GDM1 (cell line): ENCODE measurements around the gene RAPSN.

ENCODE experiments used
- DNase-seq: peaks from one replicate; lab custom pipeline; 2025; lab: John Stamatoyannopoulos, UW

RAPSN gene

DNA sequence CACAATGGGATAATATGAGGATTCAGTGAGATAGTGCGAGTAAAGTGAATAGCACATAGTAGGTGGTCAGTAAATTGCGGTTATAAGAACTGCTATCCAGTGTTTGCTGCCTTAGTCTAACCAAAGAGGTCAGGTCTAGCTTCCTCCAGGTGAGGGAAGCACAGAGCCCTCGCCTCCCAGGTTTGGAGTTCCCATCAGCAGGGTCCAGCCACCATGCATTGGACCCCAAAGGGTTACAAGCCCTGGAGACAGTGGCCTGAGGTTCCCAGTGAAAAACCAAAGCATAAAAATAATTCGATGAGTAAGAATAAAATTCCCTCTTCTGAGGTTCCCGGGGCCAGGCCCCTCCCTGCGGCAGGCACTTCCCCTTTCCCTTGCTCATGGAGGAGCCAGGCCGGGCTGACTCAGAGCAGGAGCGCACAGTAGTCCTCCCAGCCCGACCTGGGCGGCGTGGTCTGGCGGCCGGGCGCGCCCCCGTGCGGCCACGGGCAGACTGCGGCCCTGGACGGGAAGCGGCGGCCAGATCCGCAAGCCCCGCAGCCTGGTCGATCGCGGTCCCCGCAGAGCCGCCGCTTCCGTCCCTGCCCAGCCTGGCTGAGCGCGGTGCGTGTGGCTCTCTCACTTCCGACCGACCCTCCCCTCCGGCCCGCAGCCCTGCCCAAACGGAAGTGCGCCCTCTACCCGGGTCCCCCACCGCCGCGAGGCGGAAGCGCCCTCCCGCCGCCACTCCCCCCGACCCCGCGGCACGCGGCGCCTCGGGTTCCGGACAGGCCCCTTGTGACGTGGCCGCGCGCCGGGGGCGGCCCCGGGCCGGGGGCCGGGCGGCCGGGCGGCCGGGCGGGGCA, 41.0 kb downstream of the RAPSN start, which contains the start of gene SLC39A13:
Gene SLC39A13 (plus strand): TSS at position 845 of the 845 bp plus-strand sequence. CDS start 1,505 bp downstream, outside the sequence.
- DNase-seq, result peak; percentile 97

DNA sequence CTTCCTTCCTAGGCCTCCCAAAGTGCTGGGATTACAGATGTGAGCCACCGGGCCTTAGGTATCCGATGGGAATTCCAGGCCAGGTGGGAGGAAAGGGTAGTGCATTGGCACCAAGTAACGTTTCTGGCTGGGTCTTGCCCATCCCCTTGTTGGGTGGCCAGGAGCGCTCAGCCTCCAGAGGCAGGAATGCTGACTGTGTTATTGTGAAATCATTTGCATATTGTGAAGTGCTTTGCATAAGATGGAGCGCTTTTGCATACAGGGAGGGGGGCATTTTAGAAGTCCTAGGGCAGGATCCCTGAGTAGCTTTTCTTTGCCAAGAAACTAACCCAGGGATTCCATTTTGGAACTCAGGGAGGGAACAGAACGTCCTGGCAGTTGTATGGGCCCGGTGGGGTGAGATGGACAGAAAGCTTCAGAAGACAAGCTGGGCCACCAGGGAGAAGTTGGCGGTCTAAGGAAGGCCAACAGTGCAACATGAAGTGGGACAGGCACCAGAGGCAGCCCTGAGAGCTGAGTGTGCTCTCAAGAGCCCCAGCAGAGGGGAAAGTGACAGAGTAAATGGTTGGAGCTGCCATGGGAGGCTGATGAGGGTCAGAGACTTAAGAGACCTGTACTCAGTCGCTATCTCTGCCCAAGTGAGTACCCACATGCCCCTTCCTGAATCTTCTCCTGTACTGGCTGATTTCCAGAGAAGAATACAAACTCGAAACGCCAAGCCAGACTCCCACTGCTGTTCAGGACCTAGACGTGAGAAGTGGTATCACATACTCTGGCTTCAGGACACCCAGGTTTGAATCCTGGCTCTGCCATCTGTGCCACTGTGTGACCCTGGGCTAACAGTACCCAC, 41.8 kb downstream of the RAPSN start:
- no peak for DNase-seq

DNA sequence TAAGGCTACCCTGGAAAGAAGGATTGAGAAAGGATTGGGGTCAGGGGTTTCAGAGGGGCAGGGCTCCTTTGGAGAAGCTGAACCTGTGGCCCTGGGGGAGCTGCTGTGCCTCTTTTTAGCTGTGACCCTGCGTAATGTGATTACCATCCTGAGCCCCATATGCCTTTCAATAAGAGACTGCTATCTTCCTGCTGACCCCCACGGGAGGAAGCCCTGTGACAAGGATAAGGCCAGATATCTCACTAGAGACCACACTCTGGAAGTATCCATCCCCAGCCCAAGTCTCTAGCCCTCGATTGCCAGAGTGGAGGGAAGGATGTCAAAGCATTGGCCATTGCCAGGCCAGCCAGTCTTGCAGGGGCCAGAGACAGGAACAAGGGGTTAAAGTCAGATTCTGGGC, 45.4 kb downstream of the RAPSN start:
- DNase-seq, result no peak

DNA sequence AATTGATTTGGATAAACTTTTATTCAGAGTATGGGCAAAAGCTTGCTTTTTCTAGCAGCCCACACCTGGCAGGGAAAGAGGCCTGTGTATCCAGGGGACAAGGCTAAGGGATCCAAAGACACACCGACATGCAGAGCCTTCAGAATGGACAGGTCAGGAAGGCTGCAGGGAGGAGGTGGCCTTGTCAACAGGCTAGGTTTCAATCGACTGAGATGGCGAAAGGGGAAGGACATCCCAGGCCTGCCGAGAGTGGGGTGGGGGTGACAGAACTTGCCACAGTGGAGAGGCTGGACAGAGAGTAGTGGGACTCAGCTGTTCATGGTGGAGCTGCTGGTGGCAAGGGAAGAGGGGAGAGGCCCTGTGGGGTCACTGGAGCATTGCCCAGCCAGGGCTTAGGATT, 45.8 kb downstream of the RAPSN start:
- no peak for DNase-seq

DNA sequence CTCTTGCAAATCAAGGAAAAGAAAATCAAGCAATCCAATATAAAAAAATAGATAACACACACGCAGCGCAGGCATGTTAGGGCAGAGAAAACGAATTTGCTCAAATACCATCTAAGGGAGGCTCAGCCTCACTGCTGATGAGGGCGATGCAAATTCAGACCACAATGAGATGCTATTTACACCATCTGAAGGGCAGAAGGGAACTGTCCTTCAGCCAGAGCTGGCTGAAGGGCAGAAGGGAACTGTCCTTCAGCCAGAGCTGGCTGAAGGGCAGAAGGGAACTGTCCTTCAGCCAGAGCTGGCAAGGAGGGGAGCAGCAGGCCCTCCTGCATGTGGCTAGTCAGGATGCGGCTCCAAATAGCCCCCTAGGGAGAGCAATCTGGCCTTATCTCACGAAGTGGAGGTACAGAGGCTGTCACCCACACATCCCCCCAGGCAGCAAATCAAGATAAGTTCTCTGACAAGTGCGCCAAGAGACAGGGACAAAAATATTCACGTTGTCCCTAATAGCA, 48.1 kb downstream of the RAPSN start:
- DNase-seq, result no peak

DNA sequence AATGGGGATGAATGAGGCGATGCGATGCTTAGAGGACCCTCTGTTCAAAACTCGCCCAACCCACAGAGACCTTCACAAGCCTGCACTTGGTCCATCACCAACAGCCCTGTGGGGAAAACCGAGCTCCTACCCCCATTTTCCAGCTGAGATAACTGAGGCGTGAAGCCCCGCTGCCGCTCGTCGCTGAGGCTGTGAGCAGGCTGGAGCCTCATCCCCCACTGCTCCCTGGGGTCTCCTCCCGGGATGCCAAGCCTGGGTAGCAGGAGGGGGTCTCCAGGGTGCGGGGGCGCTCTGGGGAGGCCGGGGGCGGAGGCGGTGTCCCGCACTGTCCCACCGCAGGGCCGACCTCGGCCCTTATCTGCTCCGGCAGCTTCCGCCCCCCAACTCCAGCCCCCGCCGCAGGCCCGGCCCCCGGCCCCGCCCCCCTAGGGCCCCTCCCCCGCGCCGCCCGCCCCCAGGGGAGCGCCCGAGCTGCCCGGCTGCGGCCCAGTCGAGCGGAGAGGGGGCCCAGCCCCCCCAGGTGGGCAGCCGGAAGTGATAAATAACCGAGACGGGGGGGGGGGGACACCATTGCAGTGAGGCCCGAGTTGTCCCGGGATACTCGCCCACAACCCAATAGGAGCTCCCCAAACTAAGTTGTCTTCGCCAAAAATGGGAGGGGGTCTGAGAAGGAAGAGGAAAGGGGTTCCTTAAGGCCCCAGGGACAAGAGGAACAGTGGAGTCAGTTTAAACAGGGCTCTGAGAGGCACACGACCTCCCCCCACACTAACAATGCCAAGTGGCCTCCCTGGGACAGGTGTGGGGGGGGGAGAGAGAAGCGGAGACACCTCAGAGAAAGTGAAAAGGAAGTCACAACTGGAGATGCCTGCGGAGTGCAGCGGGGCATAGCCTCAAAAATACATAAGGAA, 48.8 kb downstream of the RAPSN start:
- DNase-seq, result peak; percentile 59

DNA sequence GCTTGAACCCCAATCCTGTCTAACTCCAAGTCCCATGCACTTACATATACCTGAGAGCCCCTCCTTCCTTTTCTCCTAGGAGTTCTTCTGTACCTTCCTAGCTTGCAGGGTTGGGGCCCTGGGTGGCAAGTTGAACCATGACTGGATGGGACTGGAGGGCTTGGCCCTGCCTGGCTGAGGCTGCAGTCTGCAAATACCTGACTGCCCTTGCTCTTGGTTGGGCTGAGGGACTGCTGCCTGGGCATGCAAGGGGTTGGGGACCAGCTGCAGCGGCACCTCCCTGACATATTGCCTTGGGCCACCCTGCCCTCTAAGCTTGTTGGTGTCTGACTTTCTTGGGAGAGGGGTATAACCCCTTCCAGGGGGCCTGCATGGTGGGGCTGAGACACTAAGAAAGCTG, 50.4 kb downstream of the RAPSN start:
- DNase-seq, result no peak

DNA sequence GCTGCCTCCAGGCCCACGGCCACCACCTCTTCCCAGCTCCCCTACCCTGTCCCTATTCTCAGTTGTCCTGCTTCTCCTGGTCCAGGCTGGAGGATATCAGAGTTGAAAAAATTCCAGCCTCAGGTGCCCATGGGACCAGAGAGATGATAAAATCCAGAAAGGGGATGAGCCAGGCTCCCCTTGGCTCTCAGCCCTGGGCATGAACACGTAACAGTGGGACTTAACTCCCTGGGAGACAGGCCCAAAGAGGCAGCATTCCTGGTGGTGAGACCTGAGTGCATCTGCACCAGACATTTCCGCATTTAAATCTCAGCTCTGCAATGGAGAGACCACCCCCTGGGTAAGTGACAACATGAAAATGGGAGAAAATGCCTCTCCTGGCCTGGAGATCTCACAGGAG, 50.9 kb downstream of the RAPSN start:
- no peak for DNase-seq

DNA sequence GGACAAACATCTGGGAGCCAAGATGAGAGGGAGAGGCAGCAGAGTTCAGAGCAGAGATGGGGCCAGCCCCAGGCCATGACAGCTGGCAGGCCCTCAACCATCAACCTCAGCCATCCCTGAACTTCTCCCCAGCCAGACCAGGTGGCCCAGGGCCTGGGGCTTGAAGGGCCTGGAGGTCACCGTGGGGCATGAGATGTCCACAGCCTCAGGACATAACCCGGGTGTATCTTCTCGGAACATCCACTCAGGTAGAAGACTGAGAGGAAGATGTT, 53.0 kb downstream of the RAPSN start:
- no peak for DNase-seq

DNA sequence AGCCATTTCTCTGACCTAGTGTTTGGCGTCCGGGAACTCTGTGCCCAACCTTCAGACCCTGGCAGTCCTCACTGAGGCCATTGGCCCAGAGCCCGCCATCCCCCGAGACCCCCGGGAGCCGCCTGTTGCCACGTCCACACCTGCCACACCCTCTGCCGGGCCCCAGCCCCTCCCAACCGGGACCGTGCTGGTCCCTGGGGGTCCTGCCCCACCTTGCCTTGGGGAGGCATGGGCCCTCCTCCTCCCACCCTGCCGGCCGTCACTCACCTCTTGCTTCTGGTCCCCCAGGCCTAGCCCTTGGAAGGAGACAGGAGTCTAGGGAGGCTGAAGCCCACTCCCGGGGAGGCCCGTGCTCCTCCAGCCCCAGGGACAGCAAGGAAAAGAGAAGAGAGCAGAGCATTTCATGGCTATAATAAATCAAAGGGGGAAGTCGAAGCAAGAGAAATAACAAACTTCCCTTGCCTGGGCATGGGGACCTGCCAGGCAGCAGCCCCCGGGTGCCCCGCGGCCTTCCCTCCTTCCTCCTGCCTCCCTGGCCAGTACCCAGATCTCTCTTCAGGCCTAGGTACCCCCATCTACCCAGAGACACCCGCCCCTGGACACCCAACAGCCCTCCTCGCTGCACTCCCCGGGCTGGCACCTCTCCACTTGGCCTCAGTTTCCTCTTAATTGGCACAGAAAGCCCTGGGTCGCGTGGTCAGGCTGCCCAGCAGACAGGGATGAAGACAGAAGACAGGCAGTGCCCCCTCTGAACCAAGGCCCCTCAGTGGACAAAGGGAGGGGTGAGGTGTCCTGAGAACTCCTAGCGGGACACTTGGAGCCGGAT, 53.5 kb downstream of the RAPSN start:
- DNase-seq, result peak; percentile 32

DNA sequence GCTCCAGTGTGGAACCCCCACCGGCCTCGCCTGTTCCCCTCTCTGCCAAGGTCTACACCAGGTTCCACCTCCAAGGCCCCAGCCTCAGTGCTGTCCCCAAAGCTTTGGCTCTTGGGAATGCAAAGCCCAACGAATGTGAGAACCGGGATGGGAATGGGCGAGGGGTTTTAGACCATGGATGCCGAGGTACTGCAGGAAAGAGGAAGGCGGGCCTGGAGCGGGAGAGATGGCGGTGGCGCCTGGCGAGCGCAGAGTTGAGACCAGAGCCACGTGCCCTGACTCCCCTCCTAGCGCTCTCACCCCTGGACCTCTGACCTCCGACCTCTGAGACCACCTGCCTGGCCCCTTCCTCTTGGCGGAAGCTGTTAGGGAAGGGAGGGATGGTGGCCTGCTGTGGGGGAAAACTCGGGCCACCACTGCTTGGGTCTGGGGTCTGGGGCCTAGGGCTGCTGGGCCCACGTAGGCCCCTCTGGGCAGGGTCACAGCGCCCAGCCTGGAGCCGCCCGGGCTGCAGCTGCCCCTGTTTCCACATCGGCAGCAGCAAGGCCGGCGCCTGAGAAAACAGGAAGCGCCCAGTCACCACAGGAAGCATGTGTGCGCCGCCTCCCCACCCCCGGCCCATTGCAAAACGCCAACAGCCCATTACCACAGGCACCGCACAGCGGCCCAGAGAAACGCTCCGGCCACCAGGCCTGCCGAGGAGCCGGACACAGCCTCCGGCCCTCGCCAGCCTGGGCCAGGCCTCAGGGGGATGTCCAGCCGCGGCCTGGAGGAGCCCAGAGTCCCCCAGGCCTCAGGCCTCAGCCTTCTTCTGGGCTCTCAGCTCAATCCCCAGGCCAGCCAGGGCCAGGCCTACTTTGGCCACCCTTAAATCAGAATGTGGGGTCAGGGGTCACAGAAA, 54.4 kb downstream of the RAPSN start:
- DNase-seq, result peak; percentile 83

DNA sequence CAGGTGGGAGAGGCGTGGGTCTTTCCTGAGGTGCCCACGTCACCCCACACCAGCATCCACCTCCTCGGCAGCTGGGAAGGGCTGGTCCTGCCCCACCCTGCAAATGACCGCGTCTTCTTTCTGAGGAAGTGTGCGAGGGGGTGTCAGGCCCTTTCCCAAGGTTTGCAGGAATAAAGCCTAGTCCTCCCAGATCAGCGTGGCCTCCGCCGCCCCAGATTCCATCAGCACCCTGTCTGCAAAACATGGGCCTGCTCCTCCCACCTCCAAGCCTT, 55.0 kb downstream of the RAPSN start:
- DNase-seq, result no peak

DNA sequence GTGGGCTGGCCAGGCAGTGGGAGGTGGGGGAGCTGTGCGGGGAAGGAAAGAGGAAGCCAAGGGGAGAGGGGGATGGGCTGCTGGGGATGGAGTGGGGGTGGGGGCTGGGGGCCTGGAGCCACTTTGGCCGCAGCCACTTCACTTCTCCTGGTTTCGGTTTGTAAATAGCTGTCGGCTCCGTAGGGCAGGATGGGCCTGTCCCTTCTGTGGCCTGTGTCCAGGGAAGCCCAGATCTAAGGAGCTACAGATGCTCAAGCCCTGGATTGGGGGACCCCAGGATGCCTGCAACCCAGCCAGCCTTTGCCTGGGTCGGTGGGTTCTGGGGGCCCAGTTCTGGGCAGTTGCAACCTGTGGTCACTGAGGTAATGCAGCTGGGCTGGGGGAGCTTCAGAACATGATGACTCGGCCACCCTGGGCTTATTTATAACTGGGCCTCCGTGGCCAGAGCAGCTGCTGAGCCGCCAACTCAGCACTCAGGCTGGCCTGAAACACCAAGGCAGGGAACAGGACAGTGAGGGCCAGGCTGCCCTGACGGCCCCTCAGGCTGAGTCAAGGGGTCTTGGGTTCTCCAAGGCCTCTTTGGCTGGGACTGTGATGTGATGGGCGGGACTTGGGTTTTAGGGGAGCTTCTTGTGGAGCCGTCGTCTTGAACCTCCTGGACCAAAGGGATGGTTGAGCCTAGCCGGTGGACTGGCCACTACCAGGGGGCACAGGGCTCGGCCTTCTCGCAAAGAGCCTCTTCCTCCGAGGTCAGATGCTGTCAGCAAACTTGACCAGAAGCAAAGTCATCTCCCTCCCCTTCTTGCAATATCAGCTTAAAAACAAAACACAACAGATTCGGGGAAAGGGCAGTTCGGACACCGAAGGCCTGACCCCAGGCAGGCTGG, 55.5 kb downstream of the RAPSN start:
- DNase-seq, result peak; percentile 57

DNA sequence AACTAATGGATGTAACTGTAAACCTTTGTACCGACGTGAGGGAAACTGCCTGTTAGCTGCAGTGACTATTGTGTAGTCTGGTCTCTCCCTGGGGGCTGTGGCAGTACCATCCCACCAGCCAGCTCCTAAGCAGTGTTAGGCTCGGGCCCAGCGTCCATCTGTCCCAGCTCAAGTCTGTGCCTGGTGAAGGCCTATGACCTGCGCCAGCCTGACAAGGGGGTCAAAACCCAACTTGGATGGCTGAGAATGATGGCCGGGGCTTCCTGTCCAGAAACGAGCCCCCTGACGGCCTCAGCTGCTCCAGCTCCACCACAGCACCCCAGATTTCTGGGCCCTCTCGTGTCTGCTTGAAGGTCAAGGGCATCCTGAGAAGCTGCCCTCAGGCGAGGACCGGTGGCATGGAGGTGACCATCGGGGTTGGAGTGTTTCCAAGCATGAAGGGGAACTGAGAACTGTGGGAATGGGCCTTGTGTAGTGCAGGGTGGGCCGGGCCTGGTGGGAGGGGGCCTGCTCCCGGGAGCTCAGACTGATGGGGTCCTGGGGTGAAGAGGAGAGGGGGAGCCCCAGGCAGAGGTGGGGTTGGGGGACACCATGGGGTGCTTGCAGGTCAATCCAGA, 56.3 kb downstream of the RAPSN start:
- no peak for DNase-seq

DNA sequence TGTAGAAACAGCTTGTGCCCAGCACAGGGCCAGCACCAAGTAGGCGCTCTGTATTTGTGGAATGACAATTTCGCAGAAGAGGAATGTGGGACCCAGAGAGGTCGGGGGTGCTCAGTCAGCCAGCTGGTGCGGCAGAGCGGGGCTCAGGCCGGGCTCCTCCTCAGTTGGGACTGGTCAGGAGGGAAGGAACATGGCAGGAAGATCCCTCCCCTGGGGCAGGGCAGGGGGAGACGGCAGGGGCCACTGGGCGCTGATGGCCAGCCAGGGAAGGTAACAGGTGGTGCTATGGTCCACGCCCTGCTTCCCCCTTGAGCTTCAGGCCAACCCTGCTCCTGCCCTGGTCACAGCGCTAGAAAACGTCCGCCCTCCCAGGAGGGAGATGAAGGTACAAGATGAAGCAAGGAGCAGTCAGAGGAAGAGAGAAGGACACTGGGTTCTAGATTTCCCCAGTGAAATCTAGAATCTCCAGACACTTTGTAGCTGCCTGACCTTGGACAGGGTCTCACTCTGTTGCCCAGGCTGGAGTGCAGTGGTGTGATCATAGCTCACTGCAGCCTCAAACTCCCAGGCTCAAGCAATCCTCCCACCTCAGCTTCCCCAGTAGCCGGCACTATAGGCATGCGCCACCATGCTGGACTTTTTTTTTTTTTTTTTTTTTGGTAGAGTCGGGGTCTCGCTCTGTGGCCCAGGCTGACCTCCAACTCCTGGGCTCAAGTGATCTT, 57.1 kb downstream of the RAPSN start:
- DNase-seq, result no peak

DNA sequence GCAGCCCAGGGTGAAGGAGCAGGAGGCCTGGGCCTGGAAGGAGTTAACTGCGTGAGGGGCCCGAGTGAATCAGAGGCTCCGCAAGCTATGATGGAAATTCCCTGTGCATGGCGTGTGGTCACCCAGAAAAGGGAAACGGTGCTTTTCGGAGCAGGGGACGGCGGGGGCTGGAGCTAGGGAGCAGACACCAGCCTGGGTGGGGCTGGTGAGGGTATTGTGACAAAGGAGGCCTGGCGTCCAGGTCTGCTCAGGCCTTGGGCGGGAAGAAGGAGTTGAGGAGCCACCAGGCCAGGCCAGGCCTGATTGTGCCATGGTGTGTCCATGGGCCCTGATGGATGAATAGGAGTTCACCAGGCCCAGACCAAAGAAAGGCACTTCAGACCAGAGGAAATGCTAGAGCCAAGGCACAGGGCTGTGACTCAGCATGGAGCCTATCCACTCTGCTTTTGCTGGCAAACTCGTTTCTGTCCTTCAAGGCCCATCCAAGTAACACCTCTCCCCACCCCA, 57.8 kb downstream of the RAPSN start:
- DNase-seq, result no peak

DNA sequence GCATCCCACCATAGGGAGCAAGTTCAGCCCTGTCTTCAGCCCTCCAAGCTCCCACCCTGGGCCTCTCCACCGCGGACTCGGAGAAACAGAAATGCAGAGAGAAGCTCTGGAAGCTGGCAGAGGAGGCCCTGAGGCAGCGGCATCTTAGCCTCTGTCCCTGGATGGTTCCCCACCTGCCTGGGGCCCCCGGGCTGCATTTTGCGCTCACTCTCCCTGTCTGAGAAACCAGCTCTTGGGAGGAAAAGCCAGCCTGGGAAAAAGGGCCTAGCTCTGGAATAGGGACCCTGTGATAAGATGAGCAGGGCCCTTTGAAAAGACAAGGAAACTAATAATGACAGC, 58.5 kb downstream of the RAPSN start:
- DNase-seq, result no peak
